ENCODE measurements around the gene POLDIP2.

POLDIP2 gene

GRCh38 chr17:28347261-28347891 lies 10.0 kb downstream of the POLDIP2 start:
- TF ChIP-seq CTCF (IDR thresholded peaks at IDR 0.05; ENCODE audit: control extremely low read depth, extremely low read depth, low read depth, missing control alignments), result no peak
- DNase-seq (ENCODE audit: extremely low spot score), result no peak
- ChIA-PET POLR2A (interaction anchor here (2.4 kb wide), 1 partner anchor 12 kb away, joined by 13 read pairs; the partner anchor contains the start of genes IFT20 and TNFAIP1), CTCF (interaction anchor here (1.3 to 3.8 kb wide), 4 partner anchors 9 to 114 kb away, joined by 3 to 18 read pairs (median 6); partner anchors contain the start of genes IFT20 and TNFAIP1)

GRCh38 chr17:28346746-28347246 lies 10.5 kb downstream of the POLDIP2 start:
- POLR2A ChIA-PET, result interaction anchor here (0.8 to 2.4 kb wide), 2 partner anchors 12 to 16 kb away, joined by 3 to 13 read pairs; partner anchors contain the start of genes IFT20 and TNFAIP1
- peak; percentile 21 for TF ChIP-seq CTCF (IDR thresholded peaks at IDR 0.05; ENCODE audit: control extremely low read depth, extremely low read depth, low read depth, missing control alignments)
- no peak for DNase-seq (ENCODE audit: extremely low spot score)
- CTCF ChIA-PET, result interaction anchor here (0.7 to 3.8 kb wide), 5 partner anchors 8 to 113 kb away, joined by 3 to 18 read pairs (median 5); partner anchors contain the start of genes IFT20 and TNFAIP1

DNA sequence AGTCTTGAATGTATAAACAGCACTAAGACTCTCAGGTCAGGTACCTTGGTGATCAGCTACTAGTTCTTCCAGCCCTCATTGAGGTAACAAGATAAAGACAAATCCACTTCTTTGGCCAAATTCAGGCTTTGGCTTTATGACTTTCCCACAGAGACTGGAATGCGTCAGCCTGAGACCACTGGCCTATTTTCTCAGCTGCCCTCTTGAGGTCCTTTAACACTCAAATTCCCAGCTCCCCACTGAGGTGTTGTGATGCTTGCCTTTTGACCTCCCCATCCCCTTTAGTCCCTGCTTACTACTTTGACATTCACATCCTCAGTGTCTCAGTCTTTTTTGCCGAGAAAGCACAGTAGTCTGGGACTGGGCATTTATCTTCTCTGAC lies 11.1 kb downstream of the POLDIP2 start:
- DNase-seq (ENCODE audit: extremely low spot score), result no peak
- CTCF ChIA-PET, result interaction anchor here (0.7 to 3.8 kb wide), 4 partner anchors 8 to 107 kb away, joined by 3 to 18 read pairs (median 6); partner anchors contain the start of genes IFT20 and TNFAIP1
- no peak for TF ChIP-seq CTCF (IDR thresholded peaks at IDR 0.05; ENCODE audit: control extremely low read depth, extremely low read depth, low read depth, missing control alignments)
- POLR2A ChIA-PET, result interaction anchor here (0.8 to 2.4 kb wide), 2 partner anchors 11 to 16 kb away, joined by 3 to 13 read pairs; partner anchors contain the start of genes IFT20 and TNFAIP1

DNA sequence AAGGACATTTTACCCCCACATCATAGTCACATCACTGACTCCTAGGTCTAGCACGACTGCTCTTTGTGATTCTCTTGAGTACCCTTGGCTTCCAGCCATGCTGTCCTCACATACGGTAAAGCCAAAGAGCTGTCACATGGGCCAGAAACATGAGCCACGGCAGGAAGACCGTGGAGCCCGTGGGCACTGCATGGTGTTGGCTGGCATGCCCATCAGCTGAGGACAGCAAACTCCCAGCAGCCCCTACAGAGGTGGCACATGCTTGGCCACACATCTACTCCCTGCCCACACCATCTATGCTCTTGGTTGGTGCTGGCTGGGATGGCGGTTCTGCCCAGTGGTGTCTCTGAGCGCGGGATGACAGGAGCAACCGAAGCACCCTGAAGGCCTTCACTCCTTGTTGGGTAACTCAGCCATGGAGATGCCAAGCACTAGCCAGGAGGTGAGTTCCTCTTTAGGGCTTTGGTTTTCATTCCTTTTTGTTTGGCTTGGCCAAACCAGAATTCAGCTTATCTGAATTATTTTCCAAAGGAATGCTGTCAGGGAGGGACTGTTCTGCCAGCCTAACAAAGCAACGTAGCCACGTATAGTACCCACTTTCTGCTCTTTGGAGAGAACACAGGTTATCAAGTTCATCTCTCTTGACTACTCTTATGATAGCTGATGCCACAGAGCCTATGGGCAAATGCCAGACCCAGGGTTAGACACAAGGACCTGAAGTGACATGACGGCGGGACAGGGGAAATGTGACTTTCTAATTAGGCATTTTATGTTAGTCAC lies 11.7 kb downstream of the POLDIP2 start:
- DNase-seq (ENCODE audit: extremely low spot score), result no peak
- no peak for TF ChIP-seq CTCF (IDR thresholded peaks at IDR 0.05; ENCODE audit: control extremely low read depth, extremely low read depth, low read depth, missing control alignments)
- POLR2A ChIA-PET, result interaction anchor here (0.8 kb wide), 1 partner anchor 15 kb away, joined by 3 read pairs; no protein-coding TSS in a partner anchor
- CTCF ChIA-PET, result interaction anchor here (0.9 to 3.8 kb wide), 5 partner anchors 9 to 106 kb away, joined by 3 to 18 read pairs (median 7); partner anchors contain the start of genes IFT20, POLDIP2 and TNFAIP1

GRCh38 chr17:28344435-28344901 lies 12.9 kb downstream of the POLDIP2 start:
- no peak for DNase-seq (ENCODE audit: extremely low spot score)
- POLR2A ChIA-PET, result no interaction called here
- CTCF ChIA-PET, result interaction anchor here (0.9 to 2.5 kb wide), 2 partner anchors 8 to 13 kb away, joined by 3 to 8 read pairs; partner anchors contain the start of gene POLDIP2
- no peak for TF ChIP-seq CTCF (IDR thresholded peaks at IDR 0.05; ENCODE audit: control extremely low read depth, extremely low read depth, low read depth, missing control alignments)

- no peak for DNase-seq (ENCODE audit: extremely low spot score)
- ChIA-PET POLR2A (no interaction called here), CTCF (interaction anchor here (2.5 kb wide), 1 partner anchor 13 kb away, joined by 8 read pairs; the partner anchor contains the start of gene POLDIP2)
- no peak for TF ChIP-seq CTCF (IDR thresholded peaks at IDR 0.05; ENCODE audit: control extremely low read depth, extremely low read depth, low read depth, missing control alignments)
Measured at GRCh38 chr17:28344011-28344410, 13.3 kb downstream of the POLDIP2 start.
